ENCODE measurements around the gene MACROD2. TPM values are rescaled to one million over a fixed set of nuclear protein-coding genes. Genes with fewer than 3 reads are reported as not detected.

MACROD2 gene
- total and polyA plus RNA-seq, 4 donors, result 0.66 to 10.5 (median 3.3) TPM

- Histone ChIP-seq H3K4me1 (ENCODE audit: control insufficient read depth in 4 of 4, insufficient read depth in 4 of 4, low read length in 3 of 4) (no peaks in the 10 kb centered on the region), H3K27ac (ENCODE audit: low read depth in 1 of 2, low read length in 2 of 2) (no peak overlapping the region), H3K9me3 (ENCODE audit: control insufficient read depth in 4 of 4, low read length in 3 of 4) (no peaks in the 10 kb centered on the region), H3K4me3 (ENCODE audit: low read depth in 1 of 3, low read length in 3 of 3) (no peak overlapping the region), H3K9ac (ENCODE audit: low read depth in 1 of 2, low read length in 2 of 2) (no peak overlapping the region), H3K27me3 (ENCODE audit: control insufficient read depth in 4 of 4, insufficient read depth in 4 of 4, low read length in 3 of 4) (no peaks in the 10 kb centered on the region), H3K36me3 (ENCODE audit: control insufficient read depth in 4 of 4, insufficient read depth in 3 of 4, low read depth in 1 of 4, low read length in 3 of 4) (no peaks in the 10 kb centered on the region)
- WGBS, result 93% methylated on average over 5 of the region's 5 CpGs
- DNase-seq (ENCODE audit: low spot score), result no peak
- no peak for TF ChIP-seq HNF4G (IDR thresholded peaks at IDR 0.05)
- no peak for TF ChIP-seq HNF4A (conservative IDR thresholded peaks at IDR 0.05)
- TF ChIP-seq JUND (IDR thresholded peaks at IDR 0.05), result no peak
- no peak for TF ChIP-seq RXRA (IDR thresholded peaks at IDR 0.05)
- TF ChIP-seq EGR1 (IDR thresholded peaks at IDR 0.05; ENCODE audit: low read depth in 2 of 2), result no peak
- no peak for TF ChIP-seq FOXA2 (IDR thresholded peaks at IDR 0.05)
- TF ChIP-seq TAF1 (conservative IDR thresholded peaks at IDR 0.05), result no peak
- no peak for TF ChIP-seq ATF3 (IDR thresholded peaks at IDR 0.05)
- no peak for TF ChIP-seq SP1 (IDR thresholded peaks at IDR 0.05)
- no peak for TF ChIP-seq YY1 (IDR thresholded peaks at IDR 0.05)
- no peak for TF ChIP-seq ZBTB33 (IDR thresholded peaks at IDR 0.05)
- no peak for TF ChIP-seq GABPA (IDR thresholded peaks at IDR 0.05 in 1 of 2, conservative IDR thresholded peaks at IDR 0.05 in 1 of 2)
- TF ChIP-seq CTCF (IDR thresholded peaks at IDR 0.05; ENCODE audit: low read depth, low read length, missing input control), result no peak
- no peak for TF ChIP-seq RAD21 (IDR thresholded peaks at IDR 0.05)
- TF ChIP-seq NR2F2 (IDR thresholded peaks at IDR 0.05), result no peak
- TF ChIP-seq MAX (IDR thresholded peaks at IDR 0.05), result no peak
- no peak for TF ChIP-seq REST (IDR thresholded peaks at IDR 0.05)
- TF ChIP-seq FOXA1 (IDR thresholded peaks at IDR 0.05), result no peak
These were observed 1799.1 kb downstream of the MACROD2 start for GRCh38 chr20:15794409-15794808.

Data from liver (tissue), 9 donors.